SK-N-SH treated with all-trans-retinoic acid at 6 μM for 48 hours (cell line): Measurements from ENCODE around the gene RETREG1.
"Not testable (repeated sequence)": the region's sequence is repeated elsewhere in the genome, so short reads cannot be mapped to it uniquely, and the experiment has no call there.

Experiments used
- ATAC-seq: fragments of 200-7000 bp; cut with Tn5 transposase; 3 replicates; pipeline ENCODE4 v1.9.1; 2020; ENCODE audit warnings: mild to moderate bottlenecking, moderate library complexity
- ARNTL ChIP-seq: fragments of 450-650 bp; formaldehyde crosslinking; IDR thresholded peaks from 2 replicates; pipeline ENCODE4 v1.5.0; 2020; ENCODE audit warnings: low read depth, mild to moderate bottlenecking, moderate library complexity, borderline replicate concordance
- CREB5 ChIP-seq: fragments of 250-450 bp; sonication (Bioruptor Pico); IDR thresholded peaks from 2 replicates; pipeline ENCODE4 v1.5.1; 2020; ENCODE audit warnings: low read depth, mild to moderate bottlenecking, moderate library complexity
- CSDC2 ChIP-seq: fragments of 250-450 bp; sonication (Bioruptor Pico); IDR thresholded peaks from 2 replicates; pipeline ENCODE4 v1.5.0; 2020; ENCODE audit warnings: mild to moderate bottlenecking, moderate library complexity
- ESRRG ChIP-seq: fragments of 250-450 bp; sonication (Bioruptor Pico); IDR thresholded peaks from 2 replicates; pipeline ENCODE4 v1.6.1; 2021; ENCODE audit warnings: mild to moderate bottlenecking
- GLIS3 ChIP-seq: fragments of 250-450 bp; sonication (Bioruptor Pico); IDR thresholded peaks from 2 replicates; pipeline ENCODE4 v1.5.0; 2020; ENCODE audit warnings: mild to moderate bottlenecking, moderate library complexity
- OSR1 ChIP-seq: fragments of 250-450 bp; sonication (Bioruptor Pico); IDR thresholded peaks from 2 replicates; pipeline ENCODE4 v1.8.0; 2022; ENCODE audit warnings: moderate library complexity, mild to moderate bottlenecking, inconsistent platforms
- PATZ1 ChIP-seq: fragments of 250-450 bp; sonication (Bioruptor Pico); IDR thresholded peaks from 2 replicates; pipeline ENCODE4 v1.8.0; 2020; ENCODE audit warnings: mild to moderate bottlenecking, moderate library complexity, borderline replicate concordance
- RARB ChIP-seq: fragments of 250-450 bp; sonication (Bioruptor Pico); IDR thresholded peaks from 2 replicates; pipeline ENCODE4 v1.8.0; 2021; ENCODE audit warnings: mild to moderate bottlenecking, moderate library complexity
- SNAI2 ChIP-seq: fragments of 250-450 bp; sonication (Bioruptor Pico); IDR thresholded peaks from 2 replicates; pipeline ENCODE4 v1.5.0; 2020; ENCODE audit warnings: mild to moderate bottlenecking, moderate library complexity
- TOX ChIP-seq: fragments of 250-450 bp; sonication (Bioruptor Pico); IDR thresholded peaks from 2 replicates; pipeline ENCODE4 v1.8.0; 2021; ENCODE audit warnings: mild to moderate bottlenecking, moderate library complexity, borderline replicate concordance
- TSHZ2 ChIP-seq: fragments of 250-450 bp; sonication (Bioruptor Pico); IDR thresholded peaks from 2 replicates; pipeline ENCODE4 v1.5.0; 2020; ENCODE audit warnings: mild to moderate bottlenecking, moderate library complexity
- ZFP3 ChIP-seq: fragments of 250-450 bp; sonication (Bioruptor Pico); IDR thresholded peaks from 2 replicates; pipeline ENCODE4 v1.5.0; 2020; ENCODE audit warnings: mild to moderate bottlenecking, moderate library complexity
- ZFP30 ChIP-seq: fragments of 450-650 bp; formaldehyde crosslinking; IDR thresholded peaks from 2 replicates; pipeline ENCODE4 v1.5.0; 2022; ENCODE audit warnings: mild to moderate bottlenecking, moderate library complexity
- ZNF70 ChIP-seq: fragments of 450-650 bp; formaldehyde crosslinking; IDR thresholded peaks from 2 replicates; pipeline ENCODE4 v1.5.0; 2020; ENCODE audit warnings: mild to moderate bottlenecking, moderate library complexity
- ZNF8 ChIP-seq: fragments of 450-650 bp; formaldehyde crosslinking; IDR thresholded peaks from 2 replicates; pipeline ENCODE4 v1.5.0; 2020; ENCODE audit warnings: mild to moderate bottlenecking, moderate library complexity
- TF ChIP-seq, protein P1 (sequence below): fragments of 250-450 bp; sonication (Bioruptor Pico); IDR thresholded peaks from 2 replicates; pipeline ENCODE4 v1.8.0; 2021; ENCODE audit warnings: low read depth, mild to moderate bottlenecking, moderate library complexity, borderline replicate concordance
- TF ChIP-seq, protein P2 (sequence below): fragments of 250-450 bp; sonication (Bioruptor Pico); IDR thresholded peaks from 2 replicates; pipeline ENCODE4 v1.5.1; 2021; ENCODE audit warnings: mild to moderate bottlenecking, moderate library complexity

RETREG1 gene

GRCh38 chr5:16544607-16545374 is 72.0 kb downstream of the RETREG1 start (continued):
- TF ChIP-seq TSHZ2 (CRISPR knock-in tag) = no peak
- TF ChIP-seq, all 23 proteins: peak for 0

DNA sequence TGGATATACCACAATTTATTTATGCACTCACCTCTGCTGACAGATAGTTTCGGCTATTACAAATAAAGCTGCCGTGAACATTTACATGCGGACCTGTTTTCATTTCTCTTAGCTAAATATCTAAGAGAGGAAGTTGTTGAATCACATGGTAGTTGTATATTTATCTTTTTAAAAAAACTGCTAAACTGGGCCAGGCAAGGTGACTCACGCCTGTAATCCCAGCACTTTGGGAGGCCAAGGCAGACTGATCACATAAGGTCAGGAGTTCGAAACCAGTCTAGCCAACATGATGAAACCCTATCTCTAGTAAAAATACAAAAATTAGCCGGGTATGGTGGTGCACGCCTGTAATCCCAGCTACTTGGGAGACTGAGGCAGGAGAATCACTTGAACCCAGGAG is 73.6 kb downstream of the RETREG1 start:
- not testable (repeated sequence) for ATAC-seq

- no peak for ATAC-seq
- no peak for TF ChIP-seq RARB (CRISPR knock-in tag)
- TF ChIP-seq ZFP30 = no peak
- no peak for TF ChIP-seq ARNTL
- TF ChIP-seq CREB5 = no peak
- TF ChIP-seq GLIS3 (CRISPR knock-in tag) = no peak
- no peak for TF ChIP-seq CSDC2
- no peak for TF ChIP-seq ZNF8 (CRISPR knock-in tag)
- no peak for TF ChIP-seq TSHZ2 (CRISPR knock-in tag)
- TF ChIP-seq, protein P1, sequence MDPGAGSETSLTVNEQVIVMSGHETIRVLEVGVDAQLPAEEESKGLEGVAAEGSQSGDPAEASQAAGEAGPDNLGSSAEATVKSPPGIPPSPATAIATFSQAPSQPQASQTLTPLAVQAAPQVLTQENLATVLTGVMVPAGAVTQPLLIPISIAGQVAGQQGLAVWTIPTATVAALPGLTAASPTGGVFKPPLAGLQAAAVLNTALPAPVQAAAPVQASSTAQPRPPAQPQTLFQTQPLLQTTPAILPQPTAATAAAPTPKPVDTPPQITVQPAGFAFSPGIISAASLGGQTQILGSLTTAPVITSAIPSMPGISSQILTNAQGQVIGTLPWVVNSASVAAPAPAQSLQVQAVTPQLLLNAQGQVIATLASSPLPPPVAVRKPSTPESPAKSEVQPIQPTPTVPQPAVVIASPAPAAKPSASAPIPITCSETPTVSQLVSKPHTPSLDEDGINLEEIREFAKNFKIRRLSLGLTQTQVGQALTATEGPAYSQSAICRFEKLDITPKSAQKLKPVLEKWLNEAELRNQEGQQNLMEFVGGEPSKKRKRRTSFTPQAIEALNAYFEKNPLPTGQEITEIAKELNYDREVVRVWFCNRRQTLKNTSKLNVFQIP (CRISPR knock-in tag) = no peak
- no peak for TF ChIP-seq ZNF70
- no peak for TF ChIP-seq OSR1 (CRISPR knock-in tag)
- TF ChIP-seq PATZ1 (CRISPR knock-in tag) = no peak
- TF ChIP-seq ZFP3 (CRISPR knock-in tag) = no peak
- TF ChIP-seq ESRRG (CRISPR knock-in tag) = no peak
- TF ChIP-seq, protein P2, sequence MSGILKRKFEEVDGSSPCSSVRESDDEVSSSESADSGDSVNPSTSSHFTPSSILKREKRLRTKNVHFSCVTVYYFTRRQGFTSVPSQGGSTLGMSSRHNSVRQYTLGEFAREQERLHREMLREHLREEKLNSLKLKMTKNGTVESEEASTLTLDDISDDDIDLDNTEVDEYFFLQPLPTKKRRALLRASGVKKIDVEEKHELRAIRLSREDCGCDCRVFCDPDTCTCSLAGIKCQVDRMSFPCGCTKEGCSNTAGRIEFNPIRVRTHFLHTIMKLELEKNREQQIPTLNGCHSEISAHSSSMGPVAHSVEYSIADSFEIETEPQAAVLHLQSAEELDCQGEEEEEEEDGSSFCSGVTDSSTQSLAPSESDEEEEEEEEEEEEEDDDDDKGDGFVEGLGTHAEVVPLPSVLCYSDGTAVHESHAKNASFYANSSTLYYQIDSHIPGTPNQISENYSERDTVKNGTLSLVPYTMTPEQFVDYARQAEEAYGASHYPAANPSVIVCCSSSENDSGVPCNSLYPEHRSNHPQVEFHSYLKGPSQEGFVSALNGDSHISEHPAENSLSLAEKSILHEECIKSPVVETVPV (CRISPR knock-in tag) = no peak
- TF ChIP-seq SNAI2 (CRISPR knock-in tag) = no peak
- no peak for TF ChIP-seq TOX
These were observed 74.6 kb downstream of the RETREG1 start for GRCh38 chr5:16542236-16542635.

- not testable (repeated sequence) for ATAC-seq
These were observed 75.2 kb downstream of the RETREG1 start for GRCh38 chr5:16541592-16541991.
